ENCODE results near the gene ETNK2.

GRCh38 chr1:204151552-204152309 lies at the start of gene ETNK2:
- TF ChIP-seq ZNF12 (CRISPR knock-in tag; IDR thresholded peaks at IDR 0.05) (no peak), CTCF (CRISPR knock-in tag; IDR thresholded peaks at IDR 0.05) (no peak; the same call in 1 of the 2 replicates), ZNF773 (CRISPR knock-in tag; IDR thresholded peaks at IDR 0.05; ENCODE audit: borderline replicate concordance) (no peak)
